ENCODE data around the gene SLC39A2. TPM values are rescaled to one million over a fixed set of nuclear protein-coding genes. Genes with fewer than 3 reads are reported as not detected.

The SLC39A2 gene
- total RNA-seq, 2 experiments from 2014 or later, result 0.25 to 0.37 TPM

GRCh38 chr14:21047378-21047781 lies 48.3 kb downstream of the SLC39A2 start:
- ChIA-PET POLR2A (no interaction called here), CTCF (interaction anchor here (0.7 to 3.6 kb wide), 7 partner anchors 10 to 77 kb away, joined by 3 to 8 read pairs (median 4); no protein-coding TSS in a partner anchor)
- peaks cover 27% of the 10 kb centered on the region for H3K27me3 Mint-ChIP-seq
- no peaks in the 10 kb centered on the region for H3K36me3 Mint-ChIP-seq (ENCODE audit: low read depth)
- no peak overlapping the region for H3K4me3 Mint-ChIP-seq
- no peak for DNase-seq
- H3K9me3 Mint-ChIP-seq, result no peaks in the 10 kb centered on the region
- H3K27ac Mint-ChIP-seq, result no peak overlapping the region
- peaks cover 5% of the 10 kb centered on the region for H3K4me1 Mint-ChIP-seq

- no peak overlapping the region for H3K27ac Mint-ChIP-seq
- peaks cover 5% of the 10 kb centered on the region for H3K4me1 Mint-ChIP-seq
- no peak for DNase-seq
- H3K4me3 Mint-ChIP-seq, result no peak overlapping the region
- peaks cover 25% of the 10 kb centered on the region for H3K27me3 Mint-ChIP-seq
- H3K9me3 Mint-ChIP-seq, result no peaks in the 10 kb centered on the region
- H3K36me3 Mint-ChIP-seq (ENCODE audit: low read depth), result no peaks in the 10 kb centered on the region
- ChIA-PET CTCF (interaction anchor here (0.8 to 3.6 kb wide), 4 partner anchors 34 to 77 kb away, joined by 3 to 8 read pairs (median 4); no protein-coding TSS in a partner anchor), POLR2A (no interaction called here)
These were observed 49.5 kb downstream of the SLC39A2 start for GRCh38 chr14:21048638-21049037.

GRCh38 chr14:21049271-21049673 lies 50.2 kb downstream of the SLC39A2 start:
- Mint-ChIP-seq H3K4me1 (peaks cover 8% of the 10 kb centered on the region), H3K4me3 (no peak overlapping the region), H3K36me3 (ENCODE audit: low read depth) (no peaks in the 10 kb centered on the region), H3K9me3 (no peaks in the 10 kb centered on the region), H3K27me3 (peaks cover 25% of the 10 kb centered on the region), H3K27ac (no peak overlapping the region)
- DNase-seq, result no peak
- POLR2A ChIA-PET, result no interaction called here
- CTCF ChIA-PET, result interaction anchor here (1.2 to 3.6 kb wide), 3 partner anchors 34 to 78 kb away, joined by 3 to 8 read pairs (median 4); no protein-coding TSS in a partner anchor

GRCh38 chr14:21050597-21050996 lies 51.5 kb downstream of the SLC39A2 start:
- H3K4me1 Mint-ChIP-seq, result peaks cover 4% of the 10 kb centered on the region
- no peak for DNase-seq
- POLR2A ChIA-PET, result no interaction called here
- CTCF ChIA-PET, result interaction anchor here (0.6 to 1.4 kb wide), 3 partner anchors 33 to 42 kb away, joined by 3 to 4 read pairs (median 4); no protein-coding TSS in a partner anchor
- no peak overlapping the region for H3K27ac Mint-ChIP-seq
- H3K27me3 Mint-ChIP-seq, result peaks cover 19% of the 10 kb centered on the region
- H3K36me3 Mint-ChIP-seq (ENCODE audit: low read depth), result no peaks in the 10 kb centered on the region
- no peaks in the 10 kb centered on the region for H3K9me3 Mint-ChIP-seq
- no peak overlapping the region for H3K4me3 Mint-ChIP-seq

Small RNAs within 50 kb of the gene (microRNA-seq; reads per million reads assigned to microRNA genes)
- gene MIR6717 (ENCODE audit: borderline microRNAs expressed, borderline replicate concordance), result not detected

Other genes with a start within 250 kb of the SLC39A2 start
- not detected for gene EDDM3B, start 230.9 kb upstream of the SLC39A2 start, total RNA-seq
- 1 to 10 TPM; 2.4 TPM for gene RNASE6, start 218.0 kb upstream of the SLC39A2 start, total RNA-seq
- not detected for gene RNASE1, start 196.4 kb upstream of the SLC39A2 start, total RNA-seq
- not detected for gene RNASE3, start 107.9 kb upstream of the SLC39A2 start, total RNA-seq
- not detected for gene RNASE2, start 43.8 kb upstream of the SLC39A2 start, total RNA-seq
- gene METTL17, start 9.3 kb upstream of the SLC39A2 start, total RNA-seq, result 10 to 100 TPM; 97.4 to 99.6 TPM
- gene NDRG2, start 25.8 kb downstream of the SLC39A2 start, total RNA-seq, result 10 to 100 TPM; 10.4 to 11.0 TPM
- not detected for gene TPPP2, start 30.9 kb downstream of the SLC39A2 start, total RNA-seq
- not detected for gene RNASE13, start 35.5 kb downstream of the SLC39A2 start, total RNA-seq
- not detected for gene RNASE7, start 43.1 kb downstream of the SLC39A2 start, total RNA-seq
- gene RNASE8, start 58.5 kb downstream of the SLC39A2 start, total RNA-seq, result not detected
- under 1 TPM in 1 of 2 experiments, not detected in 1; 0.22 TPM for gene ARHGEF40, start 71.0 kb downstream of the SLC39A2 start, total RNA-seq
- 1 to 10 TPM; 5.0 to 6.2 TPM for gene ZNF219, start 99.4 kb downstream of the SLC39A2 start, total RNA-seq
- gene TMEM253, start 101.8 kb downstream of the SLC39A2 start, total RNA-seq, result not detected
- gene OR5AU1, start 156.8 kb downstream of the SLC39A2 start, total RNA-seq, result not detected